Activated naive CD4-positive, alpha-beta T cell (primary cell): ENCODE results near the gene ZBTB8A.

Experiments
- DNase-seq, 4 experiments: peaks; one replicate each; lab custom pipeline; 2025; lab: John Stamatoyannopoulos, UW

Gene ZBTB8A

DNA sequence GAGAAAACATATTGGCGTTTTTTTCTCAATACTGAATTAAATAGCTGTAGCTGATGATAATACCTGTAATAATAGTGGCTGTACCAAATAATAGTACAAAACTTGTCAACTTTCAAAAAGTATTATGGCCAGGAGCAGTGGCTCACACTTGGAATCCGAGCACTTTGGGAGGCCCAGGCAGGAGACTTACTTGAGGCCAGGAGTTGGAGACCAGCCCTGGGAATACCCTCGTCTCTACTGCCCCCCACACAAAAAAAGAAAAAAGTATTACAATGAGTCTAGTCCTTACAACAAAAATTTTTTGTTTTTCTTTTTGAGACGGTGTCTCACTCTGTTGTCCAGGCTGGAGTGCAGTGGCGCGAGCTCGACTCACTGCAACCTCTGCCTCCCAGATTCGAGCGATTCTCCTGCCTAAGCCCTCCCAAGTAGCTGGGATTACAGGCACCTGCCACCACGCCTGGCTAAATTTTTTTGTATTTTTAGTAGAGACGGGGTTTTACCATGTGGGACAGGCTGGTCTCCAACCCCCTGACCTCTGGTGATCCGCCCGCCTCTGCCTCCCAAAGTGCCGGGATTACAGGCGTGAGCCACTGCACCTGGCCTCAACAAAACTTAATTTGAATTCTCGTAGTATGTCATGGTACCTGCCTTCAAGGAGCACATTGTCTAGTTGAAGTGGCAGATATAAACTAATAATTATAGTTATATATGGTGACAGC lies 113.2 kb downstream of the ZBTB8A start:
- no peak for DNase-seq
